Kidney (tissue), 14 donors: ENCODE measurements around the gene SLAIN2. TPM values are rescaled to one million over a fixed set of nuclear protein-coding genes. Genes with fewer than 3 reads are reported as not detected.

Experiments
- DNase-seq, 5 donors: peaks; one replicate each; pipeline ENCODE4 v3.0.0-alpha.2; 2013 to 2020
- FAIRE-seq: peaks from 2 replicates; lab custom pipeline; 2012; peaks lifted over from hg19 to GRCh38; lab: Jason Lieb, UNC
- H3K27ac ChIP-seq, 2 donors: one replicate each; pipeline ENCODE4 v1.7.0; 2013; ENCODE audit warnings: low read depth in 2 of 2, low read length in 2 of 2, inconsistent platforms in 1 of 2
- H3K27me3 ChIP-seq: one replicate; pipeline ENCODE4 v1.7.1; 2013; ENCODE audit warnings: low read length, inconsistent platforms; ENCODE audit not compliant: control insufficient read depth, insufficient read depth
- H3K36me3 ChIP-seq, 3 donors: one replicate each; pipeline versions ENCODE4 v1.7.0 to v1.7.1; 2013; ENCODE audit warnings: low read length in 3 of 3, control low read depth in 1 of 3, inconsistent platforms in 1 of 3; ENCODE audit not compliant: insufficient read depth in 3 of 3, control insufficient read depth in 2 of 3
- H3K4me1 ChIP-seq, 3 donors: one replicate each; pipeline versions ENCODE4 v1.7.0 to v1.7.1; 2013; ENCODE audit warnings: low read length in 3 of 3, inconsistent platforms in 1 of 3, low read depth in 1 of 3; ENCODE audit not compliant: control insufficient read depth in 2 of 3, insufficient read depth in 2 of 3
- H3K4me3 ChIP-seq, 3 donors: one replicate each; pipeline versions ENCODE4 v1.7.0 to v1.8.1; 2013; ENCODE audit warnings: low read length in 3 of 3, control low read depth in 1 of 3, inconsistent platforms in 1 of 3
- H3K9ac ChIP-seq, 3 donors: one replicate each; pipeline versions ENCODE4 v1.7.0 to v1.7.1; 2013; ENCODE audit warnings: low read length in 3 of 3, control low read depth in 1 of 3, inconsistent platforms in 1 of 3
- H3K9me3 ChIP-seq, 3 donors: one replicate each; pipeline versions ENCODE4 v1.7.0 to v1.7.1; 2013; ENCODE audit warnings: low read length in 3 of 3, control low read depth in 1 of 3, inconsistent platforms in 1 of 3; ENCODE audit not compliant: control insufficient read depth in 2 of 3, insufficient read depth in 1 of 3
- CTCF ChIP-seq: IDR thresholded peaks from 3 replicates; pipeline ENCODE4 v1.5.1; 2012; ENCODE audit warnings: mild to moderate bottlenecking, moderate library complexity, borderline replicate concordance; ENCODE audit not compliant: insufficient read depth; ENCODE audit errors: extremely low read depth
- intact Hi-C: fragments of 100-400 bp; cut with DNase I; formaldehyde crosslinking; loops from one replicate; pipeline ENCODE4 v1.11.1; 2022
- polyA plus RNA-seq: library from polyadenylated mRNA; stranded (reverse); fragments of 350-450 nt; fragmentation: Illumina TruSeq; extraction: RNeasy Lipid Tissue Mini Kit (QIAGEN cat#74804); gene quantifications from one replicate; pipeline ENCODE4 v1.2.3, GENCODE V29; 2014; ENCODE audit warnings: low read depth, low replicate concordance; ENCODE audit not compliant: insufficient read depth
- total RNA-seq: library from RNA; stranded (reverse); fragmentation: NEBNext Ultra II Directional; extraction: Animal tissue kit (Norgen Biotek cat#: 25700); gene quantifications from one replicate; pipeline ENCODE4 v1.2.1, GENCODE V29; 2021
- donor health status: control.
- donor health status: control.
- donor health status: control.
- donor health status: control.
- donor health status: control.
- donor health status: DM: yes; HTN: yes; CAD: no.
- donor health status: Normal renal cell carcinoma (clear cell type).

Gene SLAIN2
- total and polyA plus RNA-seq, 2 donors from 2014 or later = 23.6 to 69.1 TPM

DNA sequence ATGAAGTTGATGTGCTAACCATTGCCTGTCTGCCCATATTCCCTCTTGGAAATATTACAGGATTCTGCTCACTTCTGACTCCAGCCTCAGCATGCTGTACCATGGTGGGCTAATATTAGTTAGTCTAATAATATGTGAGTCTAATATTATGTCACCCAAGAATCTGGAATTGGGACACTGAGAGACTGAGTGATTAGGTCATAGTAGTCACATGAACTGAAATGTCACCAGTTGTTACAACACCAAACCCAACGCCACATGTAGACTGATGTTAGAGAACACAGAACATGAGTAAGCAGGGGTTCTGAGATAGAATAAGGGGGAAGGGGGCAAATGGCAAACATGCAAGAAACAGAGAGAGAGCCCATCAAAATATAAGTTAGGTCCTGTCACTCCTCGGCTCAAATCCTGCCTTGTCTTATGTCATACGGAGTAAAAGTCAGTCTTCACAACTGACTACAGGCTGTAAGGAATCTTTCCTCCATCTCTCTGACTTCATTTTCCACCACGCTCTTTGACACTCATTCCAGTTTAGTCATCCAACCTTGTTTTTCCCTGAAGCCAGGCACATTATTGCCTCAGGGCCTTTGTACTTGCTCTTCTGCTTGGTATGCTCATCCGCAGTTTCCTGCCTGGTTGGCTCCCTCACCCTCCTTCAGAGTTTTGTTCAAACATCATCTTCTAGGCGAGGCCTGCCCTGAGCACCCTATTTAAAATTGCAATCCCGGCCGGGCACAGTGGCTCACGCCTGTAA, 9.6 kb upstream of the SLAIN2 start:
- FAIRE-seq (no peak), DNase-seq (no peak)
- no peaks in the 10 kb centered on the region for H3K9me3 ChIP-seq
- no peak for TF ChIP-seq CTCF
- intact Hi-C loops = no loop called here
- H3K4me1 ChIP-seq = no peaks in the 10 kb centered on the region
- H3K4me3 ChIP-seq = no peak overlapping the region
- H3K27ac ChIP-seq = no peak overlapping the region
- H3K27me3 ChIP-seq = no peaks in the 10 kb centered on the region
- no peak overlapping the region for H3K9ac ChIP-seq
- no peaks in the 10 kb centered on the region for H3K36me3 ChIP-seq

DNA sequence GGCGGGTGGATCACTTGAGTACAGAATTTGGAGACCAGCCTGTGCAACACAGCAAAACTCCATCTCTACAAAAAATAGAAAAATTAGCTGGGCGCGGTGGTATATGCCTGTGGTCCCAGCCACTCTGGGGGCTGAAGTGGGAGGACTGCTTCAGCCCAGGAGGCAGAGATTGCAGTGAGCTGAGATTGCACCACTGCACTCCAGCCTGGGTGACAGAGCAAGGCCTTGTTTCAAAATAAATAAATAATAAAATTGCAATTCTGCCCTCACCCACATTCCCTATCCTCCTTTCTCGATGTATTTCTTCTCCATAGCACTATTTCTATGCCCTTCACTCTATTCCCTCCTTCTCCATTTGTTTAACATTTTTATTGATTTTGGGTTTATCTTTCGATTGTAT, 8.7 kb upstream of the SLAIN2 start:
- DNase-seq (no peak), FAIRE-seq (no peak)
- H3K4me1 ChIP-seq = no peaks in the 10 kb centered on the region
- no peak for TF ChIP-seq CTCF
- no peaks in the 10 kb centered on the region for H3K27me3 ChIP-seq
- H3K4me3 ChIP-seq = no peak overlapping the region
- intact Hi-C loops = no loop called here
- H3K36me3 ChIP-seq = no peaks in the 10 kb centered on the region
- H3K27ac ChIP-seq = no peak overlapping the region
- H3K9ac ChIP-seq = no peak overlapping the region
- H3K9me3 ChIP-seq = no peaks in the 10 kb centered on the region

DNA sequence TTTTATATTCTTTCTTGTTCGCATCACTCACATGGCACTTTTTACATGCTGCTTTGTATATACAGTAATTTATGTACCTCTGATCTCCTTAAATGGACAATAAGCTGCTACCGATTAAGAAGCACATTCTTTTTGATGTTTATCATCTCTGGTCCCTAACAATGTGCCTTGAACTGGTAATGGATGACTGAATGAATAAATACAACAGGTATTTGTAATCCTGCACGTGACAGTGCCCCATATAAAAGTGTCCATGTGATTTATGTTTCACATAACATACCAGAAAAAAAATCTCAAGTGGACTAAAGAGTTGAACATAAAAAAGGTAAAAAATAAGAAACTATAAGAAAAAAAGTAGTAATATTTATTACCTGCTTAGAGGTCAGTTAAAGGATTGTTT, 7.7 kb upstream of the SLAIN2 start:
- no peak for TF ChIP-seq CTCF
- Histone ChIP-seq H3K27ac (no peak overlapping the region), H3K36me3 (no peaks in the 10 kb centered on the region), H3K27me3 (no peaks in the 10 kb centered on the region), H3K4me3 (no peak overlapping the region), H3K9ac (no peak overlapping the region), H3K9me3 (no peaks in the 10 kb centered on the region), H3K4me1 (no peaks in the 10 kb centered on the region)
- FAIRE-seq (no peak), DNase-seq (peak in 2 of 5 donors; percentile 65 to 72)
- intact Hi-C loops = no loop called here
